ENCODE measurements around the gene GLDC.

GLDC gene

DNA sequence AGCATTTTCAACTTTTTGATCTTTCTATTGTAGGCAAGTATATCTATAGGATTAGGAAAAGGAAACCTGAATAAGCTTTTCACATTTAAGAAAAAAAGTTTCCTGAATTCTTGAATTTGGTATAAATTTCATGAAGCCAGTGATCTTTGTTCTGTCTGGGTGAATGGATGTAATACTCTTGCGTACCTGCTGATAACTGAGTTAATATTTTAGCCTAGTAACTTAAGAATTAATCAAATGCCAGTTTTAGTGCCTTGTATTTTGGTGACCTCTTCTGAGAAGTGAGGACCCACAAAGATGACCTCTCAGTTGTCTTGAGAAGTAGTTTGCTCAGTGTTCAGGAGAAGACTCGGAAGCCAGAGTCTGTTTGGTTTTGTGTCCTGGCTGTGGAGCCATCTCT is 154.7 kb downstream of the GLDC start:
- DNase-seq: no peak

DNA sequence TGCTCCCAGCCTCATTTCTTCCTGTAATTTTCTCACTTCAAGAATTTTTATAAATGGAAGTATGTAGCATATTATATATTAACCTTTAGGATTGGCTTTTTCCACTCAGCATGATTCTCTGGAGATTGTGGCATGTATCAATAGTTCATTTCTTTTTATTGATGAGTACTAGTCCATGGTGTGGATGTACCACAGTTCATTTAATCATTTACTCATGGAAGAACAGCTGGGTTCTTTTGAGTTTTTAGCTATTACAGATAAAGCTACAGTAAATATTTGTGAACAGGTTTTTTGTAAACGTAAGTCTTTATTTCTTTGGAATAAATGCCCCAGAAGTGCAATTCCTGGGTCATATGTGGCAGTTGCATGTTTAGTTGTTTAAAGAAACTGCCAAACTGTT is 156.4 kb downstream of the GLDC start:
- no peak for DNase-seq

DNA sequence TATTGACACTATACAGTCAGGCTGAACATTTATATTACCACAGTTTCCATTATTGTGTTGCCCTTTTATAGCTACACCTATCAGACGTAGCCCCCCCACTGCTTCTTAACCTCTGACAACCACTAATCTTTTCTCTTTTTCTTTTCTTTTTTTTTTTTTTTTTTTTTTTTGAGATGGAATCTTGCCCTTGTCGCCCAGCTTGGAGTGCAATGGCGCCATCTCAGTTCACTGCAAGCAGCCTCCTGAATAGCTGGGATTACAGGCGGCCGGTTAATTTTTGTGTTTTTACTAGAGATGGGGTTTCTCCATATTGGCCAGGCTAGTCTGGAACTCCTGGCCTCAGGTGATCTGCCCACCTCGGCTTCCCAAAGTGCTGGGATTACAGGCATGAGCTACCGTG is 157.1 kb downstream of the GLDC start:
- DNase-seq: no peak

DNA sequence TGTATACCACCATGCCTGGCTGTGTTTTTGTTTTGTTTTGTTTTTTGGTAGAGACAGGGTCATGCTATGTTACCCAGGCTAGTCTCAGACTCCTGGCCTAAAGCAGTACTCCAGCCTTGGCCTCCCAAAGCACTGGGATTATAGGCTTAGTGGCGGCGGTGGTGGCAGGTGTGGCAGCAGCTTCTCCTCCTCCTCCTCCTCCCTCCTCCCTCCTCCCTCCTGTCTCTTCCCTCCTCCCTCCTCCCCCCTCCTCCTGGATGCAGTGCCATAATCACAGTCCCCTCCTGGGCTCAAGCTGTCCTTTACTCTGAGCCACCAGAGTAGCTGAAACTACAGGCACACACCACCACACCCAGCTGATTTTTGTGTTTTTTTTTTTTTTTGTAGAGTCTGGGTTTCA is 161.3 kb downstream of the GLDC start:
- no peak for DNase-seq
